Hematopoietic multipotent progenitor cell treated with erythropoietin and hydrocortisone succinate and interleukin-3 and kit ligand, for 4 days (in vitro differentiated cells): Measurements from ENCODE around the gene CHMP1B.
"Not testable (repeated sequence)": the region's sequence is repeated elsewhere in the genome, so short reads cannot be mapped to it uniquely, and the experiment has no call there.

Source experiments
- DNase-seq: peaks from one replicate; pipeline ENCODE4 v3.0.0-alpha.2; 2015

CHMP1B gene

DNA sequence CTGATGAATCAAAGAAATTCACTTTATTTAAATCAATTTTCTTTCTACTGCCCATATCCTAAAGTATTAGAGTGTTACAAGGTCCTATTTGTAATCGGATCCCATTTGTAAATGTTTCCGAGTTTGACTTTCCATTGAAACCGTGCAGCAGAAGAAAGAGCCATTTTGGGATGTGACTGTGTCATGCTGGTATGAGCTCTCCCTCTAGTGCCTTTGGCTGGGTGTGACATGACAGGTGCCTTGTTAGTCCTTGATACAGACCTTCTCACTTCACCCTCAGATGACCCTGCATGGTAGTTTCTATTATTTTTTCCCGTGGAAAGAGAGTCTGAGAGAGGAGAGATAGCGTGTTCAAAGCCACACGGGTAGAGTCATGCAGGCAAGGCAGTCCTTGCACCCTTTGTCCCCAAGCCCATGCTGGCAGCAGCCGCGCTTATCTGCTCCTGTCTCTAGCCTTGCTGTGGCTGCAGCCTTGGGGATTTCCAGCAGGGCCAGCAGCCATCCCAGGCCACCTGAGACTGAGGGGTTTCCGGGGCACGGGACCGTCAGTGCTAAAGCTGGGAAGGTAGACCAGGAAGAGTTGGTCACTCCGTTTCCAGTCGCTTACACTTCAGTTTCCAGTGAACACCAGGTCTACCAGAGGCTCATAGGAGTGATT lies 21.4 kb downstream of the CHMP1B start:
- DNase-seq: peak; percentile 57

DNA sequence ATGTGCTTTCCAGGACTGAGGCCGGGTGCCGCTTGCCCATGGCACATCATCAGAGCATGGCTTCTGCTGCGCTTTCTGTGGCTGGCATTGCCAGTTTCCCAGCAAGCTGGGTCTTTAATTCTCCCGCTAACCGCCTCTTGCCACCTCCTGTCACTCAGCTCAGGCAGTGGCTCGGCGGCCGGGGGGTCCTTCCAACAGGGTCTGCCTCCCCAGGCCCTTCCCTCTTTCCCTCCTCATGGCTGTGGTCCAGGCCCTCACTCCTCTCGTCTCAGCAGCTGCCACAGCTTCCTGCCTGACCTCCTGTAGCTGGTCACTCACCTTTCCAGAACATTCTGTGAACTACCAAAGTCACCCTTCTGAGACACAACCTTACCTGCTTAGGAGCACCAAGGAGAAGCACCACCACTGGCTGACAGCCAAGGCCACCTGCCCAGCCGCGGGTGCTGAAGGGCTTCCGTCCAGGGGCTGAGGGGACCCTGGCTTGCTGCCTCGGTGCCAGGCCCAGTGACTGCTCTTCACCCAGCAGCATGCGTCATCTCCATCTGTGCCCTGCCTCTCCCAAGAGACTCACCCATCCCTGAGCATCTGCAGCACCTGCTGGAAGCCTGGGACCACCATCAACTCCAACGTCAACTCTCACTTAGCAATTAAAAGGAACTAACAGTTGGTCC lies 22.6 kb downstream of the CHMP1B start:
- no peak for DNase-seq

DNA sequence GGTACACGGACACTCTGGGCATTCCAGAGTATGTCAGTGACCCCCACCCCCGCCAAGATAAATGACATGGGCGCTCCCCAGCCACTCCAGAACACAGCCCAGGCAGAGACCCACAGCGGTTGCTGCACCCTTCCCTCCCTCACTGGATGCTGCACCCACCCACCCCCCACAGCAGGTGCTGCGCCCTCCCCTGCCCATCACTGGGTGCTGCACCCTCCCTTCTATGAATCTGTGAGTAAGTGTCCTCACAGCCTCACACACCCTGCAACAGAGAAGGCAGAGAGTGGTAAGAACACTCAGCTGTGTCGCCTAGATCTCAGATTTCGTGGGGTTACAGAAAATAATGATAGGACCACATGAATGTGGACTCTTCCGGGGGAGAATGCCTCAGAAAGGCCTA lies 23.5 kb downstream of the CHMP1B start:
- DNase-seq: no peak

DNA sequence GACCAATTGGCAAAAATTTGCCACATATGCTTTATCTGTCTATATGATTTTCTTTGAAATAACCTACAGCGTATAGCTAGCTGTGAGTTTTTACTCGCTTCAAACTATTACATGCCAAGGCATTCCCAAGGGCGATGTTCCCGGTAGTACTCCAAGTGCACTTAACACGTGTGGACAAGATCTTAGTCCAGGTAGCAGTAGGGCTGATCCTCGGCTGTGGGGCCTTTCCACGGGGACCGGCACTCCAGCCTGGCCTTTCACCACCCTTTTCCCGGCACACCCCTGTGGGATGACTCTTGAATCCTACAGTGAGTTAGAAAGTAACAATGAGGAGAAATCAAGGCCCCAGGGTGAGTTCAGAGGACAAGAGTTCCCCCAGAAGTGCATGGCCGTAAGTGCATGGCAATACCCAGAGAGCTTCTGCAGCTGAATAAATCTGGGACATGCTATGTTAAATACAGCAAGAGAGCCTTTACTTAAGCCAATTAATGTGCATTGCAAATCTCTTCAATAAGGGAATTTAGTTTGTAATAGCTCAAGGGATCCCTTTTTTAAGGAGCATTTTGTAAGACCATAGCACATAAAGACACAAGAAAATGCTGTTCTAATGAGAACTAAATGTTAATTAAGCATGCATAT lies 26.4 kb downstream of the CHMP1B start:
- no peak for DNase-seq

DNA sequence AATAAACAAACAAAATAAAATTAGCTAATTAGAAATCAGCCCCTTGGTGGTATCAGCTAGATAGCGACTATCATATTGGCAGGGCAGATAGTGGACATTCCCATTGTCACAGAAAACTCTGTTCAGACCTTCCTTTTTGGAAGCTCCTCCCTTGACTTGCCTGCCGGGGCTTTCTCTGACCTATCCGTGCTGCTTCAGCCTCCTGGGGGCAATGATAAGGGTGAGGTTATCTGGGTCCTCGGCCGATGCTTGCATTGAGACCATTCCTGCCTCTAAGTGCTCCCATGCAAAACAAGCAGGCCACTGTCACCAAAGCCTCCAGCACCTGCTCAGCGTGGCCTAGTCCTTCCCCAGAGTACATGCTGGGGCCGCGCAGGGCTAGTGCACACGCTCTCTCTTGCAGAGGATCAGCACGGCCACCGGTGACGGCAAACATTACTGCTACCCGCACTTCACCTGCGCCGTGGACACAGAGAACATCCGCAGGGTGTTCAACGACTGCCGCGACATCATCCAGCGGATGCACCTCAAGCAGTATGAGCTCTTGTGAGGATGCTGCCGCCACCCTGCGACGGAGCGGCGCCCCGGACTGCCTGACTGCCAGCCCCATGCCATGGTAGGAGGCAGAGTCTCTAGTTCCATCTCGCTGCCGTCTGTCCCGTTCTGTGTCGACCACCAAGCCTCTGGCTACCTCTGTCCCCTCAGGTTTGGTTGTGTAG lies 29.5 kb downstream of the CHMP1B start:
- peak; percentile 84 for DNase-seq

DNA sequence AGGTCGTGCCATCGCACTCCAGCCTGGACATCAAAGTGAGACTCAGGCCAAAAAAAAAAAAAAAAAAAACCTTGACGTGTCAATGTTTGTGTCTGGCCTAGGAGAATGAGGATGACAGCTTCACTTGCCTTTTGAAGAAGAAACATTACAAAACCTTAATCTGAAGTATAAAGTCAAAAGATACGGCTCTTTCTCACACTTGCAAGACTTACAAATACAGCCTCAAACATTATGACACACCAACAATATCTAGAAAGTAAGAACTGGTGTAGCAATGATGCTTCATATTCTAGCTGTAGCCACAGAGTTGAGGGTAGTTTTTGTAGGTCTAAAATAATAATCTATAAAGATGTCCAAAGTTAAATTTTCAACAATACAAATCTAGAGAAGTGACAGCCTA lies 31.4 kb downstream of the CHMP1B start:
- DNase-seq: no peak

DNA sequence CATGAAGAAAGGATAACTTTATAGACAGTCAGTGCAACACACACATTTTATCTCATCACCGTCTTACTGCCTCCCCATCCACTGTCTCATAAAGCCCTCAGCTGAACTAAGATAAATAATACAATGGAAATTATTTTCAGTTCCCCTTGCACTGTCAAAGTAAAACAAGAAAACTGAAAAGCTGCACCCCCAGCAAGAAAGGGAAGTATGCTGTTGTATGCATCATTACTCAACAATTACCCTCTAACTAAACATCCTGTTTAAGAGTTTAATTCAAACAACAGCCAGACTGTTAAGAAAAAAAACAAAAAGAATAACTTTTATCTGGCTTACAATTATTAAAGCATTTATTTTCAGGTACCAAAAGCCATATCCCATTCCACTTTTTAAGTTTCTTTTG lies 31.9 kb downstream of the CHMP1B start:
- peak; percentile 68 for DNase-seq

DNA sequence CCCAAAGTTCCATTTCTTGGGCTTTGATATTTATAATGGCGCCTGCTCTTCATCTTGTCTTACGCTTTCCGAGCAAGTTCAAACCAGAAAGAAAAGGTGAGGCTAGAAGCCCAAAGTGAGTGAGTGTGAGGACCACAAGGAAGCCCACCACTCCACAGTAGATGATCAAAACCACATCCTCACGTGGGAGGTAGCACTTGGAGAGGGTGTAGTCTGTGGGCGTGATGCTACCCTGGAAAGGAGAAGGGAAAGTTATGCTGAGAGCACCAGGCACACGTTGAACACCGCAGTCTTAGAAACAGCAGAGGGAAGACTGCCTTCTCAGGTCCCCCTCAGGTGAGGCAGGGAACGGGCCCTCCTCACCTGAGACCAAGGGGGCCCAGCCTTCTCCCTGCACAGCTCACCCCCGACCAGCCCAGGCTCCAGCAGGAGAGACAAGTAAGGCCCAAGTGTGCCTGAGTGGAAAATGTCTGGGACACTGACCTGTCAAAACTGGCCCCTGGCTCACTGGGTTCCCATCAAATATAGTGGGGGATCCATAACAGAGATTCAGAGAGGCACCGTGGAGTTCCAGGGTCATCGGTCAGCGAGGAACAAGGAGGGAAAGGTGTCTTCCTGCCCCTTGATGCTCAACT lies 33.3 kb downstream of the CHMP1B start:
- no peak for DNase-seq

DNA sequence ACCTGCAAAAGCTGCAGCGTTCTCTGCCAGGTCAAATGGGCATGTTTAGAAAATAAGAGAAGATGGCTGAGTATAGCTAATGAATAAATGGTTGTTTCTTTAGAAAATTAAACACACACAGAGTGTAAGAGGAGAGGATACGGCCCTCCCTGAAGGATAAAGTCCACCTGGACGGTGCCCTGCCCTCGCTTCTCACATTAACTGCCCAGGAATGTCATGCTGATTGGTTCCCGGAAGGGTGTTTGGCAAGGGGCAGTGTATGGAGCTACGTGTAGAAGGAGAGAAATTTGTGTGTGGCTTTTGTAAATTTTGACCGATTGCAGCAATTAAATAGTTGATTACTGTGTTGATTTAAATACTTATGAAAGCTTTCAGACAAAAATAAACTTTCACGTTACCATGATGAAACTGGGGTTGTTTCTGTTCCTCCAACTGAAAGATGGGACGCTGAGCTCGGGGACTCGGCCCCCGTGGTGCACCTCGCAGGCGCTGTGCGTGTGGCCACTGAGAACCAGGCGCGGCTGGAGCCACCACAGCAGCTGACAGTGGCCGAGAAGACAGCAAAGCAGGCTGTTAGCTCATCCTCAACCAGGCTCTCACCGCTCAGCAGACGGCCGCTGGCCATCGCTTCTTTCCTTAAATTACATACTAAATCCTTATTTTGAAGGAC lies 34.2 kb downstream of the CHMP1B start:
- DNase-seq: no peak

DNA sequence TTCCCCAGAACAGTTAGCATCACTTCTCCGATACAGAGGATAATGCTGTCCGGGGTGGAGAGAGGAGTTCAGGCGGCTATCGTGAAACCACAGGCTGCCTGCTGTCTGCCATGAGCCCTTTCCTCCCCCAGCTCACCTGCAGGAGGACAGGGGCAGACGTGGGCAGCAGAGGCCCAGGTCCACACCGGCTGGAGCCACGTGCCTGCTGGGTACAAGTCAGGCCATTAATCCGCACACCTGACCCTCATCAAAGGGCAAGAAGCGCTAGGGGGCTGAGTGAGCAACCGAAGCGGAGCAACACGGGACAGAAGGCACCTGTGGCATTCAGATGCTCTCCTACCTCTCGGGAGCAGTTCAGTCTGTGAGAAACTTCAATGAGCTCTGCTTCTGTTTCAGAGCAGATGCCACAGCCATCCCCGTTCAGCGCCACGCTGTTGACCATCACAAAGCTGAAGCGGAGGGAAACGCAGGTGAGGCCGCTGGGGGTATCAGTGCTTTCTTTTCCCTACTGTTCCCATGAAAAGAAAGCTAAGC lies 35.4 kb downstream of the CHMP1B start:
- DNase-seq: no peak

DNA sequence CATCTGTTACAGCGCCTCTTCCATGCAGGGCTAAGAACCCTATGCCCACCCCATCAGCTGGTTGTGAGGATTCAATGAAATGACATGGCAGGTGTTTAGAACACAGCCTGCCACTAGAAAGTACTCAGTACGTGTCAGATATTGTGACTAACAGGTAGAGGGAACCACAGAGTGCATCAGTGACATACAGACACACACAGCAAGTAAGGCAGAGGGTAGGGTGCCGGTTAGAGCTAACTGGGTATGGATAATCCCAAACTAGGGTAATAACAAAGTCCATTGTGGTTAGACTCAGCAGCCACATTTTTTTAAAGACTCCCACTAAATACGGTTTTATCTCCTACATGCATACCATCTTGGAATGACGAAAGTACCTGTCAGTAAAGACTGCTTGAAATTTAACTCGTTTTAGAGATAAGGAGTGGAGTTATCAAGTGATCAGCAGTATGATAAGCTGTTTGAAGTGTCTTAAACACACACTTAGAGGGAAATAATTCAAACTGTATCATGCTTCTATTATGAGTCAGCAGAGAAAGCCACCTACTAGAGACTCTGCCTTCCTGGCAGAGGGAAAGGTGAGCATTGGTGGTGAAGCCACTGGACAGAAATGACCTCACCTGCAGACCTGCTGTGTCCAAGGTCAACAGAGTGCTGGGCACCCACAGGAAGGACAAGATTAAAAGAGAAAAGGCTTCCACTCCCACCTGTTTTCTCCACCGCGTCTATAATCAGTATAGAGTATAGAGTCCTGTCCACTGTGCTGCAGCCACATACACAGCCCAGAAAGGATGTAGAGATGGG lies 36.3 kb downstream of the CHMP1B start:
- no peak for DNase-seq

DNA sequence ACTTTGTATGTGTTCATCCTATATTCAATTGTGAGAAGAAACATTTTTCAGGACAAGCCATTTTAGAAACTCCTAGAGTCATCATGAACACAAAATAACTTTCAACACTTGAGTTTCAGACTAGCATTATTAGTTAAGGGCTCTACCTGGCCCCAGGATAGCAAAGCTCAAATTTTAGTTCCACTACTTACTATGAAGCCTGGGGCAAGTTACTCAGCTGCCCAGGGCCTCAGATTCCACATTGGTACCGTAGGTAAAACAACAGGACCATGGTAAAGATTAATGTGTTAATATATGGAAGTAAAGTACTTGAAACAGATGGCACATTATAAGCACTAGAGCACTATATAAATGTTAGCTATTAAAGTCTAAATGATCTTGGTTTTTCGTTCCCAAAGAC lies 37.5 kb downstream of the CHMP1B start:
- DNase-seq: no peak

DNA sequence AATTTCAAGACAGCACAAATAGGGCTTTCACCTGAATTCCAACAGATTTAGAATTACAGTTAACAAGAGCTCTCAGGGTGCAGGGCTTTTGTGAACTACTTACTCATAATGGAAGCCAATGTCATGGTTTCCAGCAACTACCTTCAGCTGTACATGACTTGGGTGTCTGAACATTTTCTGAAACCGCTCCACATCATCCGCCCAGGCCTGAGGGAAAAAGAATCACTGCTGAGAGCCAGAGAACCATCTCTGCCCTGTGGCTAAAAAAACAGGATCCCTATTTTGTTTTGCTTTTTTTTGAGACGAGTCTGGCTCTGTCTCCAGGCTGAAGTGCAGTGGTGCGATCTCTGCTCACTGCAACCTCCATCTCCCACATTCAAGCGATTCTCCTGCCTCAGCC lies 38.1 kb downstream of the CHMP1B start:
- DNase-seq: no peak

DNA sequence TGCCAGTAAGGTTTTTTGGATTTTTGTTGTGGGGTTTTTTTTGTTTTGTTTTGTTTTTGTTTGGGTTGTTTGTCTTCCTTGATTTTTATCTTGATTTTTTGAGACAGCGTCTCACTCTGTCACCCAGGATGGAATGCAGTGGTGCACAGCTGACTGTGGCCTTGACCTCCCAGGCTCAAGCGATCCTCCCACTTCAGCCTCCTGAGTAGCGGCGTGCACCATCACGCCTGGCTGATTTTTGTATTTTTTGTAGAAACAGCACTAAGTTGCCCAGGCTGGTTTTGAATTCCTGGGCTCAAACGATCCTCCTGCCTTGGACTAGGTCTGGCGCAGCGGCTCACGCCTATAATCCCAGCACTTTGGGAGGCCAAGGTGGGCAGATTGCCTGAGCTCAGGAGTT lies 40.5 kb downstream of the CHMP1B start:
- DNase-seq: no peak

DNA sequence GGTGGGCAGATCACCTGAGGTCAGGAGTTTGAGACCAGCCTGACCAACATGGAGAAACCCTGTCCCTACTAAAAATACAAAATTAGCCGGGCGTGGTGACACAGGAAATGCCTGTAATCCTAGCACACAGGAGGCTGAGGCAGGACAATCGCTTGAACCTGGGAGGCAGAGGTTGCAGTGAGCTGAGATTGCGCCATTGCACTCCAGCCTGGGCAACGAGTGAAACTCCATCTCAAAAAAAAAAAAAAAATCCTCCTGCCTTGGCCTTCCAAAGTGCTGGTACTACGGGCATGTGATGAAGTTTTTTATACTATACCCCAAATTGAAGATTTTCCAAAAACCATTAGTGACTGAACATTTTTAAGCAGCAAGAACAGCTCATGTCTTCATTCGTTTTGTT lies 41.2 kb downstream of the CHMP1B start:
- DNase-seq: not testable (repeated sequence)

DNA sequence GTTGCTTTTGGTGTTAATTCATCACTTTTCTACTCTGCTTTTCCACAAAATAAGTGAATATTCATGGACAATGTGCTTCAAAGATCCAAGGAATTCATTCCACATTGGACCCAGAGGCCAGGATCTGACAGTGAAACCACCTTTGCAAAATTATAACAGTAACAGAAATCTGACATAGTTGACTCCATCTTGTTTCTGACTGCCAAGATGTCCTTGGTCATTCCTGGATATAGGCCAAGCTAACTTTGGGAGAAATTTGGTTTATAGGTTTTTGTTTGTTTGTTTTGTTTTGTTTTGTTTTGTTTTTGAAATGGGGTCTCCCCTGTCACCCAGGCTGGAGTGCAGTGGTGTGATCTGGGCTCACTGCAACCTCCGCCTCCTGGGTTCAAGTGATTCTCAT lies 46.6 kb downstream of the CHMP1B start:
- DNase-seq: no peak

DNA sequence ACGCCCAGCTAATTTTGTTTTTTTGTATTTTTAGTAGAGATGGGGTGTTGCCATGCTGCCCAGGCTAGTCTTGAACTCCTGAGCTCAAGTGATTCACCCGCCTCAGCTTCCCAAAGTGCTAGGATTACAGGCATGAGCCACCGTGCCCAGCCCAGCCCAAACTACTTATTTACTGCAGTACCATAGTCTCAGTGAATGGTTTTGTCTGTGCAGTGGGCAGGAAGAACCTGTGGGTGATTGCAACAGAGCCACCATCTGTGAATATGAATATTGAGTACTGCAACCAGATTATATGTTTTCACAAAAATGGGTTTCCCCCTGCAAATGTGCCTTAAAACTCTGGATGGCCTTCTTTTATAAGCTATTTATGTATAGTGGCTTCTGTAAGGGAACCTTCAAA lies 47.9 kb downstream of the CHMP1B start:
- DNase-seq: peak; percentile 44

DNA sequence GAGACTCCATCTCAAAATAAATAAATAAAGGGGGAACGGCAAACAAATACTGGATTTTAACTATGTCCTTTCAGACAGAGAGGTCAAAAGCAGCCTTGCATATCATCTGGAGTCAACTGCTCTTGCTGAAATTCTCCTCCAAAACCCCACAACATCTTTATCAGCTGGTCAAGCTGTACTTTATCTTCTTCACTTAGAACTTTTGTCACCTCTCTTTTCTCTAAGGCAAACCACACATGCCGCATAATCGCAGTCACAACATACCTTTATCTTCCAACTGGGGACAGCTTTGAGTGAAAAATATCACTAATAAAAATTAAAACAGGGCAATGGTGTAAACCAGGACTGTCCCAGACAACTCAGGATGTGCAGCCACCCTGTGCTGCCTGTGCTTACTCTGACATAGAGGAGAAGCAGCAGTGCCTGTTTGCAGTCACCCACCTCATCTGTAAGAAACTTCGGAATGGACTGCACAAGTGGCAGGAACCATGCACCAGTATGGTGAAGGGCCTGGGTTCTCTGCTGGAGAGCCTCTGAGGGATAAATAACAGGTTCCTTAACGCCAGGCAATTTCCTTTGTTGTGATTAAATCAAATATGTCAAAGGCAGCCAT lies 50.7 kb downstream of the CHMP1B start:
- peak; percentile 78 for DNase-seq

DNA sequence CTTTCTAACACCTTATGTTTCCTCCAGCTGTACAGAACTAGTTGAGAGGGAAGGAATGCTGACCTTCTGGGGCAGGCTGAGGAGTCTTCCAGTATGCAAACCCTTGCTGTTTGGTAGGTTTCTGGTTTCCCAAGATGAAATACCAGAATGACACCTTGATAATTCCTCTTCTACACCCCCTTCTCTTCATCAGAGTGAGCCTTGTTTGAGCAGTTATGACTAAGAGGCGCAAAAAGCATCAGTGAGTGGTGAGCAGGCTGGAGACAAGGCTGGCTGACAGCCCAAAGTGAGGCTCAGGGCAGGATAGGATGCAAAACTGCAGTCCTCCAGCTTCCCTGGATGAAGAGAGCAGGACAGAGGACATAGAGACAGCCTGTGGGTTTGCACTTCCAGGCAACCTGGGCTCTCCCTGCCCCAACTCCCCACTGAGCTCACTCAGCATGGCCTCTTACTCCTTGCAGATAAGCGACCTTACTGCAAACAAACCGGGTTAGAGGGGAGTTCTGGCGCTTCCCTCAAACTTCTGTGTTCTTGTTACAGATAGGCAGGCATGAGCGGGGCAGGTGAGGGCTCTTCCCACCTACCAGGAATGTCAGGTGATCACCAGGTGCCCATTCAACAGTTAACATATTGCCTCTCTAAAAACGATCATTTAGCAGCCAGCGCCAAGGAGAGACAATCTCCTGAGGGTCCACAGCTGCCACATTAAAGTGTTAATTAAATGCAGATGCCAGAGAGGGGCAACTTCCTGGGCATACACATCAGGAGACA lies 51.5 kb downstream of the CHMP1B start:
- DNase-seq: no peak
